PC-9 (cell line): ENCODE measurements around the gene STEAP4.

Experiments
- CTCF ChIP-seq: fragments of 200-600 bp; sonication (generic); conservative IDR thresholded peaks from 2 replicates; pipeline ENCODE4 v1.6.1; 2017; ENCODE audit warnings: mixed run types, antibody characterized with exemption, mild to moderate bottlenecking, moderate library complexity
- EZH2 ChIP-seq: fragments of 200-600 bp; sonication (generic); IDR thresholded peaks from 2 replicates; pipeline ENCODE4 v1.8.0; 2017; ENCODE audit warnings: antibody characterized with exemption, low read depth

GRCh38 chr7:88259656-88260380 is 46.9 kb downstream of the STEAP4 start:
- no peak for TF ChIP-seq CTCF
- TF ChIP-seq EZH2 = no peak
